Measurements from ENCODE around the gene FBXO21.

FBXO21 gene

GRCh38 chr12:117125767-117126166 lies 64.5 kb downstream of the FBXO21 start:
- no peak overlapping the region for H3K27ac ChIP-seq (ENCODE audit: low read depth, low read length)
- no peaks in the 10 kb centered on the region for H3K79me2 ChIP-seq (ENCODE audit: insufficient read depth, low read length)
- no peaks in the 10 kb centered on the region for H3K36me3 ChIP-seq (ENCODE audit: low read length)
- no peak overlapping the region for H2AFZ ChIP-seq (ENCODE audit: low read depth, low read length, severe bottlenecking)
- no peaks in the 10 kb centered on the region for H3F3A ChIP-seq (ENCODE audit: insufficient read depth)
- H3K9me3 ChIP-seq (ENCODE audit: insufficient read depth, low read length), result peaks cover 11% of the 10 kb centered on the region; the same call in 1 of the 2 replicates
- no peak overlapping the region for H3K4me2 ChIP-seq (ENCODE audit: low read depth, low read length, poor library complexity, severe bottlenecking)
- H3K9ac ChIP-seq (ENCODE audit: low read length), result no peak overlapping the region
- no peaks in the 10 kb centered on the region for H3K9me2 ChIP-seq (replicated peaks; ENCODE audit: insufficient read depth, low read length)
- TF ChIP-seq CTCF (IDR thresholded peaks at IDR 0.05; ENCODE audit: insufficient read depth, low read length, poor library complexity, severe bottlenecking), result no peak
- TF ChIP-seq EZH2phosphoT487 (conservative IDR thresholded peaks at IDR 0.05; ENCODE audit: low read length), result no peak
- H4K20me1 ChIP-seq (ENCODE audit: low read depth, low read length), result no peaks in the 10 kb centered on the region
- H3K4me3 ChIP-seq (ENCODE audit: insufficient read depth, low read length, poor library complexity, severe bottlenecking), result no peak overlapping the region
- H3K27me3 ChIP-seq (ENCODE audit: low read length), result no peaks in the 10 kb centered on the region

- H3K9ac ChIP-seq (ENCODE audit: low read length), result no peak overlapping the region
- no peak overlapping the region for H3K27ac ChIP-seq (ENCODE audit: low read depth, low read length)
- no peaks in the 10 kb centered on the region for H3K79me2 ChIP-seq (ENCODE audit: insufficient read depth, low read length)
- H3K4me2 ChIP-seq (ENCODE audit: low read depth, low read length, poor library complexity, severe bottlenecking), result no peak overlapping the region
- no peaks in the 10 kb centered on the region for H4K20me1 ChIP-seq (ENCODE audit: low read depth, low read length)
- no peaks in the 10 kb centered on the region for H3K27me3 ChIP-seq (ENCODE audit: low read length)
- no peaks in the 10 kb centered on the region for H3K9me2 ChIP-seq (replicated peaks; ENCODE audit: insufficient read depth, low read length)
- TF ChIP-seq CTCF (IDR thresholded peaks at IDR 0.05; ENCODE audit: insufficient read depth, low read length, poor library complexity, severe bottlenecking), result no peak
- no peak for TF ChIP-seq EZH2phosphoT487 (conservative IDR thresholded peaks at IDR 0.05; ENCODE audit: low read length)
- no peaks in the 10 kb centered on the region for H3K36me3 ChIP-seq (ENCODE audit: low read length)
- H3F3A ChIP-seq (ENCODE audit: insufficient read depth), result no peaks in the 10 kb centered on the region
- no peak overlapping the region for H2AFZ ChIP-seq (ENCODE audit: low read depth, low read length, severe bottlenecking)
- H3K9me3 ChIP-seq (ENCODE audit: insufficient read depth, low read length), result peaks cover 11% of the 10 kb centered on the region; the same call in 1 of the 2 replicates
- no peak overlapping the region for H3K4me3 ChIP-seq (ENCODE audit: insufficient read depth, low read length, poor library complexity, severe bottlenecking)
Observed at GRCh38 chr12:117125272-117125613, 65.0 kb downstream of the FBXO21 start.

GRCh38 chr12:117124421-117125271 lies 65.6 kb downstream of the FBXO21 start:
- H3K4me3 ChIP-seq (ENCODE audit: insufficient read depth, low read length, poor library complexity, severe bottlenecking), result no peak overlapping the region
- TF ChIP-seq EZH2phosphoT487 (conservative IDR thresholded peaks at IDR 0.05; ENCODE audit: low read length), result no peak
- no peak for TF ChIP-seq CTCF (IDR thresholded peaks at IDR 0.05; ENCODE audit: insufficient read depth, low read length, poor library complexity, severe bottlenecking)
- H3K27me3 ChIP-seq (ENCODE audit: low read length), result no peaks in the 10 kb centered on the region
- no peak overlapping the region for H3K4me2 ChIP-seq (ENCODE audit: low read depth, low read length, poor library complexity, severe bottlenecking)
- H3K79me2 ChIP-seq (ENCODE audit: insufficient read depth, low read length), result no peaks in the 10 kb centered on the region
- H3F3A ChIP-seq (ENCODE audit: insufficient read depth), result no peaks in the 10 kb centered on the region
- no peaks in the 10 kb centered on the region for H3K36me3 ChIP-seq (ENCODE audit: low read length)
- H3K9me3 ChIP-seq (ENCODE audit: insufficient read depth, low read length), result peaks cover 11% of the 10 kb centered on the region; the same call in 1 of the 2 replicates
- no peaks in the 10 kb centered on the region for H3K9me2 ChIP-seq (replicated peaks; ENCODE audit: insufficient read depth, low read length)
- no peak overlapping the region for H3K27ac ChIP-seq (ENCODE audit: low read depth, low read length)
- H3K9ac ChIP-seq (ENCODE audit: low read length), result no peak overlapping the region
- no peaks in the 10 kb centered on the region for H4K20me1 ChIP-seq (ENCODE audit: low read depth, low read length)
- no peak overlapping the region for H2AFZ ChIP-seq (ENCODE audit: low read depth, low read length, severe bottlenecking)
